Aorta (tissue), 5 donors: ENCODE results near the gene TRIM14. TPM values are rescaled to one million over a fixed set of nuclear protein-coding genes. Genes with fewer than 3 reads are reported as not detected.
"Not testable (repeated sequence)": the region's sequence is repeated elsewhere in the genome, so short reads cannot be mapped to it uniquely, and the experiment has no call there.

Source experiments
- ATAC-seq: fragments of 200-7000 bp; cut with Tn5 transposase; one replicate; pipeline ENCODE4 v1.9.1; 2022; ENCODE audit warnings: moderate library complexity; ENCODE audit not compliant: low FRiP score
- DNase-seq, 2 donors: peaks; one replicate each; pipeline ENCODE4 v3.0.0-alpha.2; 2020
- H3K27ac ChIP-seq, 2 donors: one replicate each; pipeline ENCODE4 v1.5.1; 2013; ENCODE audit warnings: low read length in 2 of 2, mild to moderate bottlenecking in 2 of 2, moderate library complexity in 2 of 2, control low read depth in 1 of 2, inconsistent platforms in 1 of 2, low read depth in 1 of 2
- H3K27me3 ChIP-seq, 2 donors: one replicate each; pipeline ENCODE4 v1.6.1; 2013; ENCODE audit warnings: control low read depth in 1 of 2, low read length in 1 of 2, mild to moderate bottlenecking in 1 of 2, moderate library complexity in 1 of 2; ENCODE audit not compliant: insufficient read depth in 2 of 2, control insufficient read depth in 1 of 2
- H3K36me3 ChIP-seq, 2 donors: one replicate each; pipeline ENCODE4 v1.6.1; 2013; ENCODE audit warnings: control low read depth in 1 of 2, low read length in 1 of 2, mild to moderate bottlenecking in 1 of 2; ENCODE audit not compliant: insufficient read depth in 2 of 2, control insufficient read depth in 1 of 2
- H3K4me1 ChIP-seq, 2 donors: one replicate each; pipeline ENCODE4 v1.6.1; 2013; ENCODE audit warnings: low read length in 2 of 2, control low read depth in 1 of 2, mild to moderate bottlenecking in 1 of 2, moderate library complexity in 1 of 2; ENCODE audit not compliant: insufficient read depth in 2 of 2, control insufficient read depth in 1 of 2
- H3K4me3 ChIP-seq, 2 donors: one replicate each; pipeline ENCODE4 v1.5.1; 2013; ENCODE audit warnings: low read length in 2 of 2, control low read depth in 1 of 2, mild to moderate bottlenecking in 1 of 2
- H3K9me3 ChIP-seq: one replicate; pipeline ENCODE4 v1.6.1; 2013; ENCODE audit warnings: mild to moderate bottlenecking, low read length; ENCODE audit not compliant: control insufficient read depth
- WGBS, 2 donors: extraction: QIAGEN DNeasy Blood & Tissue Kit; methylation state at CpG; one replicate each; pipeline ENCODE4 v1.1.7; 2013; 5-methylcytosine and 5-hydroxymethylcytosine counted together
- intact Hi-C, 2 donors: fragments of 100-400 bp; cut with DNase I; formaldehyde crosslinking; loops; one replicate each; pipeline versions ENCODE4 v1.14.2 to v1.15.0; 2022
- polyA plus RNA-seq, 2 donors: library from polyadenylated mRNA; stranded (reverse); fragments of 200-250 nt; gene quantifications; one replicate each; pipeline ENCODE4 v1.2.3, GENCODE V29; 2013
- total RNA-seq, 2 donors: library from RNA; stranded (reverse); fragmentation: NEBNext Ultra II Directional; extraction: Animal tissue kit (Norgen Biotek cat#: 25700); gene quantifications; one replicate each; pipeline ENCODE4 v1.2.1, GENCODE V29; 2021
- donor health status: healthy with polysubstance abuse.
- donor health status: Bipolar disorder and iron deficiency.
- donor health status: DM: no; HTN: no; CAD: no.
- donor health status: DM: no; HTN: no; CAD: no.
- donor health status: DM: yes; HTN: yes; CAD: no.

TRIM14 gene
- total and polyA plus RNA-seq, 4 donors: 1.5 to 17.6 (median 7.1) TPM

DNA sequence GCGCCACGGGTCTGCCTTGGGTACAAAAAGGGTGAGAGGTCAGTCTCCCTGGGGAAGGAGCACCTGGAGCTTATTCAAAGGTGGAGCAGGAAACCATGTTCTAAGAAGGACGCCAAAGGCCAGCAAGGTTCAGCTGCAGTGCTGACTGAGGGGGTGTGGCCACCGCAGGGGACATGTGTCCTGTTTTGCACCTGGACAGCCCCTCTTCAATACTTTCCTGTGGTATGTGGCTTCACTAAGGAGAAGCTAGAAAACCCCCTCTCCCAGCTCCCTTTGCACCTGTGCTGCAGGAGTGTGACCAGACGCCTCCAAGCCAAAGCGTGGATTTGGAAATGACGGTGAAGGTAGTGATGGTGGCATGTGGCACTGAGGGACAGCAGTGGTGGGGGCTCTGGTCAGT lies 23.6 kb downstream of the TRIM14 start:
- Histone ChIP-seq H3K9me3 (no peaks in the 10 kb centered on the region), H3K4me1 (no peaks in the 10 kb centered on the region), H3K36me3 (no peaks in the 10 kb centered on the region), H3K27ac (no peak overlapping the region), H3K27me3 (no peaks in the 10 kb centered on the region), H3K4me3 (no peak overlapping the region)
- no peak for DNase-seq
- ATAC-seq: no peak
- WGBS, 2 donors: 92 to 94% methylated on average over 7 of the region's 7 CpGs
- intact Hi-C loops: no loop called here

DNA sequence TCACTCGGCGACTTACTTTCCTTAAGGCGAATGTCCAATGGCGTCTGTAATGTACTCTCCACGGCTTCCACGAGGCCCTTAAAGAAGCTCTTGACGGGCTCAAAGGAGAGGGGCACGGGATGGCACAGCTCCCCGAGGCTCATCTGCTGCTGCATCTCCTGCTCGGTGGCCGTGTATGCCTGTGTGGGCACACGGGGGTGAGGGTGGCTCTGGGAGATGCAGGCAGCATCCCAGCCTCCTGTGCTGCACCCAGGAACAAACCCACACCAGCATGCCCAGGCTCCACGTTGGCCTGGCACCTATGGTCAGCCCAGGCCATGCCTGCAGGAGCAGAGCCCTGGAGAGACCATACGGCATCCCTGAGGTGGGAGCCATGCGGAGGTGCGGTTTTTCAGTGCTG lies 24.2 kb downstream of the TRIM14 start:
- Histone ChIP-seq H3K4me3 (no peak overlapping the region), H3K36me3 (no peaks in the 10 kb centered on the region), H3K9me3 (no peaks in the 10 kb centered on the region), H3K4me1 (no peaks in the 10 kb centered on the region), H3K27me3 (no peaks in the 10 kb centered on the region), H3K27ac (no peak overlapping the region)
- DNase-seq (no peak), ATAC-seq (no peak)
- WGBS, 2 donors: 90 to 91% methylated on average over 13 to 16 of the region's 16 CpGs
- intact Hi-C loops: no loop called here

DNA sequence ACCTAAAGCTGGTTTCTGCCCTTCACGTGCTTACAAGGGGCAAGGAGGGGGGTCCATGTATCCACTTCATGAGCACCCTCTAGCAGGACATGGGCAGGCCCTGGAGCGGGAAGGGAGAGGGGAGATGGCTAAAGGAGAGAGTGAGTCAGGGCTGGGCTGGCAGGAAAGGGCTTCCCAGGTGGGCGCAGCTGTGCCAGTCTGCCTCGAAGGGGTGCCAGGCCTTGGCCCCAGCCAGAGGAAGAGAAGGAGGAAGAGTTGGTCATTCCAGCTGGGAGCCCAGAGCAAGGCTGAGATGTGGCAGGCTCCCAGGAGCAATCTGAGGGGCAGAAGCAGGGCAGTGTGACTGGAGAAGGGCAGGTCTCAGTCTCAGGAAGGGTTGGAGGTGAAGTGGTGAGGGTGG lies 24.7 kb downstream of the TRIM14 start:
- Histone ChIP-seq H3K36me3 (no peaks in the 10 kb centered on the region), H3K27ac (no peak overlapping the region), H3K4me3 (no peak overlapping the region), H3K27me3 (no peaks in the 10 kb centered on the region), H3K4me1 (no peaks in the 10 kb centered on the region), H3K9me3 (no peaks in the 10 kb centered on the region)
- intact Hi-C loops: no loop called here
- 79 to 83% methylated on average over 4 of the region's 4 CpGs for WGBS, 2 donors
- DNase-seq (no peak), ATAC-seq (no peak)

DNA sequence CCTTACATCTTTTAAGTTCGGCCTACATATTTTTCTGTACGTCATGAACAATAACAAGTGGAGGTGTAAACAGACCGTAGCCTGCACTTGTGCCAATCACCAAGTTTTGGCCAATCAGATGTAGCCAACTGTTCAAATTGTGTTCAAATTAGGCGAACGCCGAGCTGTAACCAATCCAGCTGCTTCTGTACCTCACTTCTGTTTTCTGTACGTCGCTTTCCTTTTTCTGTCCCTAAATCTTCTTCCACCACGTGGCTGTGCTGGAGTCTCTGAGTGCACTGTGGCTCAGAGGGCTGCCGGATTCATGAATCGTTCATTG lies 26.4 kb downstream of the TRIM14 start:
- ATAC-seq: no peak
- WGBS, 2 donors: 51 to 64% methylated on average over 11 of the region's 11 CpGs

DNA sequence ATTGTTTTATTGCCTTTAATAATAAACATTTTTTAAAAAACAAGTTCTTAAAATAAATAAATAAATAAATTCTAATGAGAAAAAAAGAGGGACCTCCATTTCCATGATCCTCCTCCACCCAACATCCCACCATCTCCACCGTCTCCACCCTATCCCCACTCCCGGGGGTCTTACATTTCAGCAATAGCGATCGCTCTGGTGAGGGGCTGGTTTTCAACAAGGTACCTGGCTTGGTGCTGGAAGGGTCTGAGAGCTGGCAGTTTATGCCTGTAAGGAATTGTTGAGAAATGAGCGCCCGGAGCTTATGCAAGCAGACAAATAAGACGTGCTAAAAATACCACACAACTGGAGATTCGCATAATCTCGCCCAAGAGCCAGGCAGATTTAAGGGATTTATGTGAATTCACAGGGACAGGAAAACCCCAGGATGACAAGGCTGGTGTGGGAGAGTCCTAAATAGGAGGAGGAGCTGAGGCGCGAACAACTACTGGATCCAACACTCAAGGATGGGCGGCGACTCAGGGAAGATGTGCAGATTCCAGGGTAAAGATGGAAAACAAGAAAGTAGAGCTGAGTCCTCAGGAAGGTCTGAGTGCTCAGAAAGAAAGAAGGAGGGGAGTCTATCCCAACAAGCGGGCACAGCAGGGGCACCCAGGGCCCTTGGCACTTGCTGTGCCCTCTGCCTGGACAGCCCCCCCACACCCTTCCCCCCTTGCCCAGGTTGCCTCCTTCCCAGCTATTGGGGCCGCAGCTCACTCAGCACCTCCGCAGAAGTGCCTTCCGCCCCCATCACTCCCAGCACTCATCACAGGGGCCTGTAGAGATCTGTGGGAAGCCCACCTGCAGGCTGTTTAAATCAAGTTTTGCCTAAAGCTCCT lies 27.0 kb downstream of the TRIM14 start:
- ATAC-seq (no peak), DNase-seq (no peak)
- Histone ChIP-seq H3K9me3 (no peaks in the 10 kb centered on the region), H3K27ac (no peak overlapping the region), H3K4me1 (no peaks in the 10 kb centered on the region), H3K4me3 (no peak overlapping the region), H3K27me3 (no peaks in the 10 kb centered on the region), H3K36me3 (no peaks in the 10 kb centered on the region)
- intact Hi-C loops: no loop called here
- 13 to 28% methylated on average over 16 to 17 of the region's 17 CpGs for WGBS, 2 donors

More for the DNA sequence above, 26.4 kb downstream of the TRIM14 start:
- Histone ChIP-seq H3K27me3 (no peaks in the 10 kb centered on the region), H3K4me1 (no peaks in the 10 kb centered on the region), H3K9me3 (no peaks in the 10 kb centered on the region), H3K36me3 (no peaks in the 10 kb centered on the region), H3K4me3 (no peak overlapping the region), H3K27ac (no peak overlapping the region)
- intact Hi-C loops: no loop called here
- DNase-seq: no peak

DNA sequence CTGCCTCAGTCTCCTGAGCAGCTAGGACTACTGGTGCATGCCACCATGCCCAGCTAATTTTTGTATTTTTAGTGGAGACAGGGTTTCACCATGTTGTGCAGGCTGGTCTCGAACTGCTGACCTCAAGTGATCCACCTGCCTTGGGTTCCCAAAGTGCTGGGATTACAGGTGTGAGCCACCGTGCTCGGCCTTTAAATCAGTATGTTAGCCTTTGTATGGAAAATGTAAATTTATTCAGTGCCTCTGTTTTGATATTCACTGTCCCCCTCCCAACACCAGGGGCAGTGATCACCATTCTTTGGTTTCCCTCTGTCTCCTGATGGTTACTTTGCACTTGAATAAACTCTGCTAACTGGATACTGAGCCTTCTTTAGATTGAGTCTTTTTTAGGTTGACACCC lies 28.3 kb downstream of the TRIM14 start:
- H3K4me1 ChIP-seq, DNase-seq, H3K9me3 ChIP-seq, H3K4me3 ChIP-seq, H3K27me3 ChIP-seq, ATAC-seq, H3K36me3 ChIP-seq, H3K27ac ChIP-seq, intact Hi-C loops: not testable (repeated sequence)
- WGBS, 2 donors: 66 to 69% methylated on average over 3 of the region's 3 CpGs

DNA sequence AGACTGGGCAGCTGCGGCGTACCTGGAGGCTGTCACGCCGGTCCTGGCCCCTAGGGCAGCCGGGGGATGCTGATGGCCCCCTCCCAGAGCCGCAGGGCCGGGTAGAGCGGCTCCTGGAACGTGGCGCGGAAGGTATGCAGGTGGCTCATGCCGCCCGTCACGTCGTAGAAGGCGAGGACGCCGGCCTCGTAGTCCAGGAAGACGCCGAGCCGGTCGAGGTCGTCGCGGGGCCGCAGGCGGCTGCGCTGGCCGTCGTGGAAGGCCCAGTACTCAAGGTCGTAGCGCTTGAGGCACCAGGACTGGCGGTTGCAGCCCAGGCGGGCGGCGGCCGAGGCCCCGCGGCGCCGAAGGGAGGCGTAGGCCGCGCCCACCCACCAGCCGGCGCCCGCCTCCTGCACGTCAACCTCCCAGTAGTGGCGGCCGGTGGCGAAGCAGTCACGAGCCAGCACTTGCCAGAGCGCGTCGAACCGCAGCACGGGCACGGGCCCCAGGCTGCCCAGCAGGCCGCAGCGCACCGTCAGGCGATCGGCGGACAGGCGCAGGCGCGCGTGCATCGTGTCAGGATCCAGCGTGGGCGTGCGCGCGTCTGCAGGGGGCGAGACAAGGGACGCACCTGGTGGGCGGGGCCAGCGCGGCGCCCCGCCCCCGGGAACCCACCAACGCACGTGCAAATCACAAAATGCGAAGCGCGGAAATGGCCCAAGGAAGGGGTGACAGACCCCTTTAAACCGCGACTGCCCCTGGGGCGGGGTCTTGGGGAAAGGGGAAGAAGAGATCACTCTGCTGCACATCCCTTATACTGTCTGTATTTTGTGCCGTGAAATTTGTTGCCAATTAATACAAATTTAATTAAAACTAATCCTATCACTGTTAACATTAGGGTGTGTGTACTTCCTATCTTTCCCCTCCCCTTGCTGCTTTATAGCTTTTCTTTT lies 31.3 kb downstream of the TRIM14 start:
- ATAC-seq: peak; percentile 78
- Histone ChIP-seq H3K36me3 (no peaks in the 10 kb centered on the region), H3K4me3 (peak overlapping the region in 1 of 2 donors; percentile 0), H3K27ac (no peak overlapping the region), H3K27me3 (no peaks in the 10 kb centered on the region), H3K4me1 (no peaks in the 10 kb centered on the region), H3K9me3 (no peaks in the 10 kb centered on the region)
- intact Hi-C loops: no loop called here
- WGBS, 2 donors: 9 to 14% methylated on average over 90 to 92 of the region's 92 CpGs
- DNase-seq: peak; percentile 77 to 81

DNA sequence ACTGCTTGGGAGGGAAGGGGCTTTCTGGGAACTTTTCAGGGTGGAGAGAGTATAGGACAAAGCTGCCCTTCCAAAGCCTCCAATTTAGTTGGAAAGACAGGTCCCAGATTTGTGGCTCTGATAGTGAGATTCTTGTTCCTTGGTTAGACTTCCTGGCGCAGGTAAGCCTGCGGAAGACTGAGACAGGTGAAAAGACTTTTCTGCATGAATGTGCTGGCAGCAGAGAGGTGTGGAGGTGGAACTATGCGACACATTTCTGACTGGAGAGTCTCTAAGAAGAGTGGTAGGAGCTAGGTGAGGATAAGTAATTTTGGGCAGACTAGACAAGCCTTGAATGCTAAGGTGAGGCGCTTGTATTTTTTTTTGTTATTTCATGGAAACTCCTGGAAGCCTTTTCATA lies 32.6 kb downstream of the TRIM14 start:
- Histone ChIP-seq H3K27ac (no peak overlapping the region), H3K27me3 (no peaks in the 10 kb centered on the region), H3K36me3 (peaks cover 1 to 3% of the 10 kb centered on the region in 2 donors), H3K4me1 (no peaks in the 10 kb centered on the region), H3K4me3 (no peak overlapping the region), H3K9me3 (no peaks in the 10 kb centered on the region)
- intact Hi-C loops: no loop called here
- WGBS, 2 donors: 96 to 97% methylated on average over 4 of the region's 4 CpGs
- ATAC-seq (no peak), DNase-seq (no peak)
